Choroid plexus epithelial cell (primary cell): ENCODE data around the gene PIP4K2A.

Experiments used
- DNase-seq: peaks from one replicate; pipeline ENCODE4 v3.0.0-alpha.2; 2010; ENCODE audit warnings: low read depth
- H3K4me3 ChIP-seq: 2 replicates; pipeline ENCODE4 v1.5.1; 2011; ENCODE audit warnings: low read depth, mild to moderate bottlenecking, control low read depth, low read length, moderate library complexity
- TF ChIP-seq, protein P1 (sequence below): conservative IDR thresholded peaks from 2 replicates; pipeline ENCODE4 v1.5.1; 2011; ENCODE audit warnings: low read depth, mild to moderate bottlenecking, control low read depth, inconsistent platforms, low read length, moderate library complexity

Gene PIP4K2A

GRCh38 chr10:22630234-22631174 lies 83.9 kb downstream of the PIP4K2A start:
- TF ChIP-seq, protein P1, sequence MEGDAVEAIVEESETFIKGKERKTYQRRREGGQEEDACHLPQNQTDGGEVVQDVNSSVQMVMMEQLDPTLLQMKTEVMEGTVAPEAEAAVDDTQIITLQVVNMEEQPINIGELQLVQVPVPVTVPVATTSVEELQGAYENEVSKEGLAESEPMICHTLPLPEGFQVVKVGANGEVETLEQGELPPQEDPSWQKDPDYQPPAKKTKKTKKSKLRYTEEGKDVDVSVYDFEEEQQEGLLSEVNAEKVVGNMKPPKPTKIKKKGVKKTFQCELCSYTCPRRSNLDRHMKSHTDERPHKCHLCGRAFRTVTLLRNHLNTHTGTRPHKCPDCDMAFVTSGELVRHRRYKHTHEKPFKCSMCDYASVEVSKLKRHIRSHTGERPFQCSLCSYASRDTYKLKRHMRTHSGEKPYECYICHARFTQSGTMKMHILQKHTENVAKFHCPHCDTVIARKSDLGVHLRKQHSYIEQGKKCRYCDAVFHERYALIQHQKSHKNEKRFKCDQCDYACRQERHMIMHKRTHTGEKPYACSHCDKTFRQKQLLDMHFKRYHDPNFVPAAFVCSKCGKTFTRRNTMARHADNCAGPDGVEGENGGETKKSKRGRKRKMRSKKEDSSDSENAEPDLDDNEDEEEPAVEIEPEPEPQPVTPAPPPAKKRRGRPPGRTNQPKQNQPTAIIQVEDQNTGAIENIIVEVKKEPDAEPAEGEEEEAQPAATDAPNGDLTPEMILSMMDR: no peak
- no peak overlapping the region for H3K4me3 ChIP-seq
- DNase-seq: peak; percentile 78

- DNase-seq: no peak
- TF ChIP-seq, protein P1: no peak
- no peak overlapping the region for H3K4me3 ChIP-seq
Measured at GRCh38 chr10:22629852-22630233, 84.5 kb downstream of the PIP4K2A start.

DNA sequence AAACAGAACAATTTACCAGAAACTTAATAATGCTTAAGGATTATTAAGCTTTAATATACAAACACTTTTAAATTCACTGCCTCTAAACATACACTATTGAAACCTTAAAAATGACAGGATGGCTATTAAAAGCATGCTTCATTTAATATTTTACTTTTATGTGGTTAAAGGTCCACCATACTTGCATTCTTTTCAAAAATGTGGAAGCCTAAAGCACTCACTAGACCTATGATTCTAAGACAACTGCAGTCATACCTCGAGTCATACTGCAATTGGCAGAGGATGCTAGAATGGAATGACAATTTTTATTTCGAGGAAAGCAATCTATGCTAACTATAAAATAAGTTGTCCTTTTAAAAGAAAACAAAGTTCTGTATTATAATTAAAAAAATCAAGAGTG lies 85.3 kb downstream of the PIP4K2A start:
- DNase-seq: no peak
- H3K4me3 ChIP-seq: no peak overlapping the region
- TF ChIP-seq, protein P1: no peak

DNA sequence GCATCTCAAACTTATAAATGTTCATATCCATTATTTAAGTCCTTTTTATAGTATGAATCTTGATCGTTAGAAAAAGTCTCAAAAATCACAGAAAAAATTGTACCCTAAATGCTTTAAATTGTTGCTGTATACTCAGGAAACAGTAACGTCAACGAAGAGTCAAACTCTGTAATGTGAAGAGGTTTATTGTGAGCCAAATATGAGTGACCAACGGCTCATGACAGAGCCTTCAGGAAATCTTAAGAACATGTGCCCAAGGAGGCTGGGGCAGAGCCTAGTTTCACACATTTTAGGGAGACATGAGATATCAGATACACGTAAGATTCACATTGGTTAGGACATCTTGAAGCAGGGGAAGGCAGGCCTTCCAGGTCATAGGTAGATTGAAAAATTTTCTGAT lies 86.1 kb downstream of the PIP4K2A start:
- TF ChIP-seq, protein P1: no peak
- H3K4me3 ChIP-seq: no peak overlapping the region
- no peak for DNase-seq

DNA sequence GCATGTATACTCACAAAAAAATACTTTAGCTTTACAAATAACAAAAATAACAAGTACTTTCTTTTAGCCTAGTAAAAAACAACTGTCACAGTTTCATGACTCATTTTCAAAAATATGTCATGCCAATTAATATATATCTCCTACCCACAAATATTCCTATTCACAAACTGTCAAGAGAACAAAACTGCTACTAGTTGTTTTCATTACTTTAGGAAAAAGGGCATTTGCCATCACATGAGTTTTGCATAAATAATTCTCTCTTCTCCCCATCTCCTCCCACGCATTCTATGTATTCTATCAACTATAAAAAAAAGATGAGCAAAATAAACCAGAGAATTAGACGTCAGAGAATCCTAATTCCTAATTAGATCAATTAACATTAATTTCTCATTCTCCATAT lies 87.6 kb downstream of the PIP4K2A start:
- no peak overlapping the region for H3K4me3 ChIP-seq
- TF ChIP-seq, protein P1: no peak
- no peak for DNase-seq

GRCh38 chr10:22625516-22626290 lies 88.7 kb downstream of the PIP4K2A start:
- peak; percentile 46 for DNase-seq
- TF ChIP-seq, protein P1: no peak
- H3K4me3 ChIP-seq: no peak overlapping the region
